Neutrophil (primary cell): ENCODE measurements around the gene TSC22D4.

Experiments used
- H3K27ac ChIP-seq: fragments of 200-600 bp; sonication (generic); 2 replicates; pipeline ENCODE4 v1.5.1; 2016; ENCODE audit warnings: mild to moderate bottlenecking, moderate library complexity
- H3K27me3 ChIP-seq: fragments of 200-600 bp; sonication (generic); 2 replicates; pipeline ENCODE4 v1.6.0; 2016; ENCODE audit warnings: mild to moderate bottlenecking
- H3K36me3 ChIP-seq: fragments of 200-600 bp; sonication (generic); 2 replicates; pipeline ENCODE4 v1.5.1; 2017
- H3K4me1 ChIP-seq, 2 experiments: fragments of 200-600 bp in 1 of 2; sonication (generic) in 1 of 2; 1 replicate in 1 of 2; 2 replicates in 1 of 2; pipeline versions ENCODE4 v1.5.1 to v1.6.1; 2013 to 2016; ENCODE audit warnings: low read depth in 1 of 2, low read length in 1 of 2, mild to moderate bottlenecking in 1 of 2, moderate library complexity in 1 of 2; ENCODE audit not compliant: control insufficient read depth in 1 of 2, insufficient read depth in 1 of 2
- H3K4me3 ChIP-seq, 2 experiments: fragments of 200-600 bp in 1 of 2; sonication (generic) in 1 of 2; 1 replicate in 1 of 2; 2 replicates in 1 of 2; pipeline ENCODE4 v1.5.1; 2013 to 2016; ENCODE audit warnings: low read depth in 1 of 2, low read length in 1 of 2, mild to moderate bottlenecking in 1 of 2, moderate library complexity in 1 of 2
- H3K9me3 ChIP-seq: fragments of 200-600 bp; sonication (generic); 2 replicates; pipeline ENCODE4 v1.5.1; 2016
- CTCF ChIP-seq: fragments of 200-600 bp; sonication (generic); IDR thresholded peaks from 2 replicates; pipeline ENCODE4 v1.5.1; 2016; ENCODE audit warnings: antibody characterized with exemption

The TSC22D4 gene

GRCh38 chr7:100493476-100494264, 14.7 kb upstream of the TSC22D4 start:
- no peak for TF ChIP-seq CTCF
- Histone ChIP-seq H3K9me3 (no peaks in the 10 kb centered on the region), H3K36me3 (no peaks in the 10 kb centered on the region), H3K27me3 (peaks cover 78% of the 10 kb centered on the region), H3K4me1 (peaks cover 0 to 9% of the 10 kb centered on the region in 2 experiments), H3K4me3 (peak overlapping the region in 1 of 2 experiments; percentile 40), H3K27ac (no peak overlapping the region)

- Histone ChIP-seq H3K27ac (no peak overlapping the region), H3K4me3 (peak overlapping the region in 1 of 2 experiments; percentile 40)
Measured at GRCh38 chr7:100492738-100493475, 13.9 kb upstream of the TSC22D4 start.

GRCh38 chr7:100491192-100491578, 12.2 kb upstream of the TSC22D4 start:
- Histone ChIP-seq H3K27me3 (peaks cover 72% of the 10 kb centered on the region), H3K9me3 (no peaks in the 10 kb centered on the region), H3K4me1 (peaks cover 0 to 9% of the 10 kb centered on the region in 2 experiments), H3K27ac (no peak overlapping the region), H3K36me3 (no peaks in the 10 kb centered on the region), H3K4me3 (no peak overlapping the region)
- TF ChIP-seq CTCF: no peak

More at GRCh38 chr7:100492738-100493475, 13.9 kb upstream of the TSC22D4 start:
- Histone ChIP-seq H3K9me3 (no peaks in the 10 kb centered on the region), H3K4me1 (peaks cover 0 to 9% of the 10 kb centered on the region in 2 experiments), H3K27me3 (peaks cover 78% of the 10 kb centered on the region), H3K36me3 (no peaks in the 10 kb centered on the region)
- TF ChIP-seq CTCF: no peak

GRCh38 chr7:100490483-100491191, 11.6 kb upstream of the TSC22D4 start:
- no peak overlapping the region for H3K27ac ChIP-seq
- peaks cover 72% of the 10 kb centered on the region for H3K27me3 ChIP-seq
- peaks cover 0 to 9% of the 10 kb centered on the region in 2 experiments for H3K4me1 ChIP-seq
- TF ChIP-seq CTCF: no peak
- no peaks in the 10 kb centered on the region for H3K9me3 ChIP-seq
- H3K4me3 ChIP-seq: no peak overlapping the region
- no peaks in the 10 kb centered on the region for H3K36me3 ChIP-seq

- H3K27ac ChIP-seq: no peak overlapping the region
- H3K4me1 ChIP-seq: peaks cover 0 to 9% of the 10 kb centered on the region in 2 experiments
- no peak overlapping the region for H3K4me3 ChIP-seq
Measured at GRCh38 chr7:100489824-100490223, 10.8 kb upstream of the TSC22D4 start.

More at GRCh38 chr7:100489824-100490223, 10.8 kb upstream of the TSC22D4 start:
- H3K36me3 ChIP-seq: no peaks in the 10 kb centered on the region
- peaks cover 72% of the 10 kb centered on the region for H3K27me3 ChIP-seq
- H3K9me3 ChIP-seq: no peaks in the 10 kb centered on the region
- no peak for TF ChIP-seq CTCF
